Endothelial cell of umbilical vein (primary cell): ENCODE measurements around the gene CD8A. TPM values are rescaled to one million over a fixed set of nuclear protein-coding genes. Genes with fewer than 3 reads are reported as not detected.

Source experiments
- BruUV-seq: library from RNA; stranded (reverse); fragments of 400-500 nt; replicated peaks from 2 replicates; lab custom pipeline; 2021; lab: Mats Ljungman, UMichigan
- CTCF ChIA-PET: fragments of 300-600, 350-600 bp; sonication (Branson Sonifier 250); formaldehyde crosslinking; loops from one replicate; lab custom pipeline; 2021; ENCODE audit warnings: antibody characterized with exemption, inconsistent platforms; lab: Charles Lee
- POLR2A ChIA-PET: fragments of 300-600, 350-600 bp; sonication (Branson Sonifier 250); formaldehyde crosslinking; loops from one replicate; lab custom pipeline; 2021; ENCODE audit warnings: antibody characterized with exemption, inconsistent platforms; lab: Charles Lee
- DNase-seq: peaks from one replicate; pipeline ENCODE4 v3.0.0-alpha.2; 2011; ENCODE audit warnings: low read depth, low spot score
- FAIRE-seq: peaks from 2 replicates; lab custom pipeline; 2011; peaks lifted over from hg19 to GRCh38; lab: Jason Lieb, UNC
- H2AFZ ChIP-seq: 2 replicates; pipeline ENCODE4 v1.6.0; 2012; ENCODE audit warnings: low read depth, low read length, control low read depth, inconsistent platforms
- H3K27ac ChIP-seq: 2 replicates; pipeline ENCODE4 v1.5.1; 2011; ENCODE audit warnings: low read depth, mild to moderate bottlenecking, control low read depth, low read length, moderate library complexity; ENCODE audit not compliant: insufficient read depth
- H3K27me3 ChIP-seq, 2 experiments: 2 replicates each; pipeline versions ENCODE4 v1.6.0 to v1.6.1; 2011; ENCODE audit warnings: low read length in 2 of 2, mixed read lengths in 1 of 2; ENCODE audit not compliant: control insufficient read depth in 2 of 2, insufficient read depth in 2 of 2
- H3K36me3 ChIP-seq, 2 experiments: 2 replicates in 1 of 2; 3 replicates in 1 of 2; pipeline ENCODE4 v1.5.1; 2011; ENCODE audit warnings: low read length in 2 of 2, mild to moderate bottlenecking in 1 of 2, moderate library complexity in 1 of 2; ENCODE audit not compliant: control insufficient read depth in 2 of 2, insufficient read depth in 2 of 2; ENCODE audit errors: extremely low read depth in 1 of 2
- H3K4me1 ChIP-seq: 3 replicates; pipeline ENCODE4 v1.5.1; 2011; ENCODE audit warnings: mild to moderate bottlenecking, low read length; ENCODE audit not compliant: control insufficient read depth, insufficient read depth; ENCODE audit errors: extremely low read depth
- H3K4me2 ChIP-seq: 2 replicates; pipeline ENCODE4 v1.6.1; 2011; ENCODE audit warnings: low read length, control low read depth, mixed read lengths; ENCODE audit not compliant: insufficient read depth
- H3K4me3 ChIP-seq, 3 experiments: fragments of 200-600 bp in 1 of 3; sonication (generic), shearing (Covaris generic) in 1 of 3; replicated peaks in 1 of 3; 2 replicates each; pipeline ENCODE4 v1.5.1; 2011 to 2016; ENCODE audit warnings: control low read depth in 3 of 3, low read length in 3 of 3, mild to moderate bottlenecking in 2 of 3, inconsistent platforms in 1 of 3, low read depth in 1 of 3, moderate library complexity in 1 of 3; ENCODE audit not compliant: insufficient read depth in 1 of 3
- H3K79me2 ChIP-seq: 2 replicates; pipeline ENCODE4 v1.6.0; 2012; ENCODE audit warnings: low read length, inconsistent platforms; ENCODE audit not compliant: control insufficient read depth, insufficient read depth
- H3K9ac ChIP-seq: replicated peaks from 2 replicates; pipeline ENCODE3; 2011; ENCODE audit warnings: low read length, control low read depth; ENCODE audit not compliant: insufficient read depth; ENCODE audit errors: extremely low read depth
- H3K9me1 ChIP-seq: replicated peaks from 3 replicates; pipeline ENCODE4 v1.6.0; 2011; ENCODE audit warnings: mild to moderate bottlenecking, low read length; ENCODE audit not compliant: control insufficient read depth, insufficient read depth; ENCODE audit errors: extremely low read depth
- H3K9me3 ChIP-seq: replicated peaks from 2 replicates; pipeline ENCODE4 v1.5.1; 2012; ENCODE audit warnings: low read length, inconsistent platforms; ENCODE audit not compliant: control insufficient read depth, insufficient read depth
- H4K20me1 ChIP-seq: replicated peaks from 2 replicates; pipeline ENCODE3; 2011; ENCODE audit warnings: mild to moderate bottlenecking, low read length; ENCODE audit not compliant: control insufficient read depth, insufficient read depth; ENCODE audit errors: extremely low read depth
- EZH2 ChIP-seq: IDR thresholded peaks from 2 replicates; pipeline ENCODE4 v1.6.1; 2012; ENCODE audit warnings: borderline replicate concordance, low read depth, mild to moderate bottlenecking, moderate library complexity, low read length, inconsistent platforms; ENCODE audit not compliant: severe bottlenecking
- MAX ChIP-seq: IDR thresholded peaks from 2 replicates; pipeline ENCODE4 v1.6.1; 2011; ENCODE audit not compliant: insufficient read depth, insufficient read length
- dilution Hi-C: fragments of 300-500 bp; cut with MboI; formaldehyde crosslinking; loops from one replicate; pipeline ENCODE4 v1.15.0; 2019; ENCODE audit warnings: low sequenced_read_pairs; ENCODE audit not compliant: extremely low pct_ligation_motif_present
- intact Hi-C: fragments of 100-400 bp; cut with micrococcal nuclease; formaldehyde crosslinking; loops from one replicate; pipeline ENCODE4 v1.10.0; 2022
- polyA plus RNA-seq, 4 experiments: library from polyadenylated mRNA; depleted of rRNA in 3 of 4; stranded (reverse) in 3 of 4; unstranded in 1 of 4; fragments of >200 nt; gene quantifications; 2 replicates each; pipeline versions ENCODE4 v1.2.1 to v1.2.3, GENCODE V29; 2011 to 2012; ENCODE audit warnings: missing spikeins in 1 of 4
- total RNA-seq: library from RNA; stranded (reverse); gene quantifications from 2 replicates; pipeline ENCODE4 v1.2.3, GENCODE V29; 2021
- TF ChIP-seq, protein P1 (sequence below), 2 donors: IDR thresholded peaks; 1 replicate in 1 of 2; 2 replicates in 1 of 2; pipeline ENCODE4 v1.5.1; 2011; ENCODE audit warnings: low read length in 2 of 2, mild to moderate bottlenecking in 2 of 2, moderate library complexity in 2 of 2, control low read depth in 1 of 2, inconsistent platforms in 1 of 2, low read depth in 1 of 2; ENCODE audit not compliant: insufficient read depth in 1 of 2; ENCODE audit errors: extremely low read depth in 1 of 2

The CD8A gene
- total and polyA plus RNA-seq, 2 donors (not counting 3 experiments of a cell fraction or from before 2014, with no cell fraction given) = not detected

GRCh38 chr2:86789687-86790133 is 1.0 kb downstream of the CD8A start:
- H2AFZ ChIP-seq = no peak overlapping the region
- no peaks in the 10 kb centered on the region for H3K4me1 ChIP-seq
- no peaks in the 10 kb centered on the region for H3K9me3 ChIP-seq
- BruUV-seq = no TSS peak
- H3K9me1 ChIP-seq = no peaks in the 10 kb centered on the region
- H3K9ac ChIP-seq = no peak overlapping the region
- no peak overlapping the region for H3K27ac ChIP-seq
- TF ChIP-seq EZH2 (peak; percentile 67), MAX (no peak)
- H3K36me3 ChIP-seq = no peaks in the 10 kb centered on the region
- no peak overlapping the region for H3K4me2 ChIP-seq
- no peaks in the 10 kb centered on the region for H3K79me2 ChIP-seq
- dilution Hi-C loops (no loop called here), intact Hi-C loops (no loop called here)
- no peak overlapping the region for H3K4me3 ChIP-seq
- ChIA-PET CTCF (no interaction called here), POLR2A (no interaction called here)
- DNase-seq (no peak), FAIRE-seq (no peak)
- no peaks in the 10 kb centered on the region for H4K20me1 ChIP-seq
- peaks cover 47 to 64% of the 10 kb centered on the region in 2 experiments for H3K27me3 ChIP-seq

DNA sequence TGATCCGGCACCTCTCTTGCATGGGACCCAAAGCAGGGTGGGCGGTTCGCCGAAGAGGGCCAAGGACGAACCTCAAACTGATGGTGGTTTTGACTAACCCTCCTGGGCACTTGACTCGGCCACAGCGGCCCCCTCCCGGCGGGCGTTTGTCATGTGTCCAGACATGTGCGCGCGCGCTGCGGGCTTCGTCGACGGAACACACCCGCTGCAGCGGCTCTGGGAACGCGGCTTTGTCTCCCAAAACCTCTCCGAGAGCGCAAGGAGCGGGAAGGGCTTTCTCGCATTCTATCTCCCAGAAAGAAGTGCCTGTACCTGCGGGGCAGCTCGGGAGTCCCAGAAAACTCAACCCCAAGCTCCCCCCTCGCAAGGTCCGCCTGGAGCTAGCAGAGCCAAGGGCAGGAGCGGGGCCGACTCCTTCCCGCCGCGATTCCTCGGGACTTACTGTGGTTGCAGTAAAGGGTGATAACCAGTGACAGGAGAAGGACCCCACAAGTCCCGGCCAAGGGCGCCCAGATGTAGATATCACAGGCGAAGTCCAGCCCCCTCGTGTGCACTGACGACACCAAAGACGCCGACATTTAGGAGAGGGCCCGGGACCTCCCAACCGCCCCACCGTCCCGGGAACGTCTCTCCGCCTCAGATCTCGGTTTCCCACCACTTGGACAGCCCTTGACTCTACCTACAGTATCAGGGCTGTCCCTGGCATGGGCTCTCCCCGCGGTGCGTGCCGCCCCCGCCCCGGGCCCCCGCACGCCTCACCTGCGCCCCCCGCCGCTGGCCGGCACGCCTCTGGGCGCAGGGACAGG is 1.6 kb downstream of the CD8A start:
- FAIRE-seq (no peak), DNase-seq (no peak)
- dilution Hi-C loops (no loop called here), intact Hi-C loops (no loop called here)
- H3K79me2 ChIP-seq = no peaks in the 10 kb centered on the region
- POLR2A ChIA-PET = no interaction called here
- TF ChIP-seq, protein P1, sequence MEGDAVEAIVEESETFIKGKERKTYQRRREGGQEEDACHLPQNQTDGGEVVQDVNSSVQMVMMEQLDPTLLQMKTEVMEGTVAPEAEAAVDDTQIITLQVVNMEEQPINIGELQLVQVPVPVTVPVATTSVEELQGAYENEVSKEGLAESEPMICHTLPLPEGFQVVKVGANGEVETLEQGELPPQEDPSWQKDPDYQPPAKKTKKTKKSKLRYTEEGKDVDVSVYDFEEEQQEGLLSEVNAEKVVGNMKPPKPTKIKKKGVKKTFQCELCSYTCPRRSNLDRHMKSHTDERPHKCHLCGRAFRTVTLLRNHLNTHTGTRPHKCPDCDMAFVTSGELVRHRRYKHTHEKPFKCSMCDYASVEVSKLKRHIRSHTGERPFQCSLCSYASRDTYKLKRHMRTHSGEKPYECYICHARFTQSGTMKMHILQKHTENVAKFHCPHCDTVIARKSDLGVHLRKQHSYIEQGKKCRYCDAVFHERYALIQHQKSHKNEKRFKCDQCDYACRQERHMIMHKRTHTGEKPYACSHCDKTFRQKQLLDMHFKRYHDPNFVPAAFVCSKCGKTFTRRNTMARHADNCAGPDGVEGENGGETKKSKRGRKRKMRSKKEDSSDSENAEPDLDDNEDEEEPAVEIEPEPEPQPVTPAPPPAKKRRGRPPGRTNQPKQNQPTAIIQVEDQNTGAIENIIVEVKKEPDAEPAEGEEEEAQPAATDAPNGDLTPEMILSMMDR (IDR thresholded peaks at IDR 0.05; ENCODE audit: extremely low read depth in 1 of 2, insufficient read depth in 1 of 2, low read depth in 1 of 2, low read length in 2 of 2) = no peak
- TF ChIP-seq EZH2 = peak; percentile 90
- CTCF ChIA-PET = no interaction called here
- no peaks in the 10 kb centered on the region for H3K4me1 ChIP-seq
- H3K9me3 ChIP-seq = no peaks in the 10 kb centered on the region
- H3K27ac ChIP-seq = no peak overlapping the region
- no peak overlapping the region for H3K9ac ChIP-seq
- H3K4me2 ChIP-seq = no peak overlapping the region
- peaks cover 48 to 63% of the 10 kb centered on the region in 2 experiments for H3K27me3 ChIP-seq
- H4K20me1 ChIP-seq = no peaks in the 10 kb centered on the region
- H3K9me1 ChIP-seq = no peaks in the 10 kb centered on the region
- no peak overlapping the region for H3K4me3 ChIP-seq
- BruUV-seq = no TSS peak
- H3K36me3 ChIP-seq = no peaks in the 10 kb centered on the region
- no peak overlapping the region for H2AFZ ChIP-seq
